ENCODE data around the gene CACNB2. TPM values are rescaled to one million over a fixed set of nuclear protein-coding genes. Genes with fewer than 3 reads are reported as not detected.
A peak's percentile ranks its signal among the peaks of the same experiment; 100 is the strongest.

The CACNB2 gene
- total RNA-seq, 1 experiment from 2014 or later, result not detected

DNA sequence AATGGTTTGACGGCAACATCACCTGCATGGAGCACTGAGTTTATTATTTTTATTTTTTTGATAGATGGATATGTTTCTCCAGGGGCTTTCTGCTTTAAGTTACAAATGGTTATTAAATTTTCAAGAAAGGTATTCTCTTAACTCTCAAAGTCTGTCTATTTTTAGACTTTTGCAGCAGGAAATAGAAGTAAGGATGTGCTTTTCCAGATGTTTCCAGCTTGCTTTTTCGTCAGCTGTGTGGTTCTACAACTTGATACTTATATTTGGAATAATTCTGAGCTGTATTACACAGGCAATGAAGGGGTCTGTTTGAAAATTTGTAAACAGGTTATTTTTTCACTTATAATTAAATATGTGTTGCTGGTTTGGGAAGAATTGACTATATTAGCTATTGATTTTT is 69.0 kb downstream of the CACNB2 start:
- no peaks in the 10 kb centered on the region for H3K9me3 ChIP-seq
- no peak for DNase-seq
- H3K36me3 ChIP-seq, result no peaks in the 10 kb centered on the region
- H3K27me3 ChIP-seq, result no peaks in the 10 kb centered on the region
- H3K4me3 ChIP-seq, result no peak overlapping the region

DNA sequence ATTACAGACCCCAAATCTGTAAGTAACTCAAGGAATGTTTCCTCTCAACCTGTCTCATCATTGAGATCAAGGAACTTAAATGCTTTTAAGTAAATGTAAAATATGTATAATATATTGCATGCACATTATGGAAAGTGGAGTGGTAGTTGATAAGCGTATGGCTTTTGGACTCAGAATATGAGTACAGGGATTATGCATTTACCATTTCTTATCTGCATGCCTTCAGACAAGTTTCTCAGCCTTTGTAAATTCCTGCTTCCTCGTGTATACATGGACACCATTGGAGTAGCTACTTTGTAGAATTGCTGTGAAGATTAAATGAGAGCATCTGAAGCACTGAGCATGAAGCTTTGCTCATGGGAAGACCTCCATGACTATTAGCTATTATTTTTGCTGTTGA is 70.5 kb downstream of the CACNB2 start:
- DNase-seq, result no peak
- H3K36me3 ChIP-seq, result no peaks in the 10 kb centered on the region
- H3K9me3 ChIP-seq, result no peaks in the 10 kb centered on the region
- H3K27me3 ChIP-seq, result no peaks in the 10 kb centered on the region
- H3K4me3 ChIP-seq, result no peak overlapping the region

DNA sequence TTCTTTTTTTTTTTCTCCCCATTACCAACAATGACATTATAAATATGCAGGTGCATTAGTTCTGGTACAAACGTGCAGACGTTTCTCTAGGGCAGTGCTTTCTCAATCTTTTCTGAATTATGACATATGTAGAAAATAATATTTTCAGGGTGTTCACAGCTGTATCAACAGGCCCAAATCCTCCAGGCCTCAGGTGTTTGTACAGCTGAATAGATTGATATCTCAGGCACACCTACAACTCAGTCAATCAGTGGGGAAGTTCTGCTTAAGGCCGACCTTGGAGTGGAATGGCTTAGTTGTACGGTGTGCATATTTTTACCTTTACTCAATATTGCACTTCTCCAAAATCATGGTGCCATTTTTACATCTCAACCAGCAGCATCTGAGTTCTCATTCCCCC is 71.6 kb downstream of the CACNB2 start:
- Histone ChIP-seq H3K9me3 (no peaks in the 10 kb centered on the region), H3K4me3 (no peak overlapping the region), H3K27me3 (no peaks in the 10 kb centered on the region), H3K36me3 (no peaks in the 10 kb centered on the region)
- no peak for DNase-seq

DNA sequence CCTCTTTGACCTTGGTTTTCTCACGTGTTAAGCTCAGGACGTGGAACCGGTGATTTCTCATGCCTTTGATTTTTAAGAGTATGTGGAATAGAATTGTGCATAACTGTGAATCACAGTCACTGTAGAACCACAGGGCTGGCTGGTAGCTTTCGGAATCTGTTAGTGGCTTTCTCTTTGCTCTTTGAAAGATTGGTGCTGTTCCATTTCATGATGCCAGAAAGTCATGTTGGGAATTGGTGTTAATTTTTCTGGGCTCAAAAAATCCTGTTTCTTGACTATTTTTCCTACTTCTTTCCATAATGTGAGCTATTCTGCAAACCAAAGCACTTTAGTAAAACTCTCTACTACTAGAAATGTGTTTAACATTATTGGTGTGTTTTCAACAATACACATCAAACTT is 73.0 kb downstream of the CACNB2 start:
- H3K4me3 ChIP-seq, result no peak overlapping the region
- no peak for DNase-seq
- no peaks in the 10 kb centered on the region for H3K27me3 ChIP-seq
- no peaks in the 10 kb centered on the region for H3K9me3 ChIP-seq
- no peaks in the 10 kb centered on the region for H3K36me3 ChIP-seq

DNA sequence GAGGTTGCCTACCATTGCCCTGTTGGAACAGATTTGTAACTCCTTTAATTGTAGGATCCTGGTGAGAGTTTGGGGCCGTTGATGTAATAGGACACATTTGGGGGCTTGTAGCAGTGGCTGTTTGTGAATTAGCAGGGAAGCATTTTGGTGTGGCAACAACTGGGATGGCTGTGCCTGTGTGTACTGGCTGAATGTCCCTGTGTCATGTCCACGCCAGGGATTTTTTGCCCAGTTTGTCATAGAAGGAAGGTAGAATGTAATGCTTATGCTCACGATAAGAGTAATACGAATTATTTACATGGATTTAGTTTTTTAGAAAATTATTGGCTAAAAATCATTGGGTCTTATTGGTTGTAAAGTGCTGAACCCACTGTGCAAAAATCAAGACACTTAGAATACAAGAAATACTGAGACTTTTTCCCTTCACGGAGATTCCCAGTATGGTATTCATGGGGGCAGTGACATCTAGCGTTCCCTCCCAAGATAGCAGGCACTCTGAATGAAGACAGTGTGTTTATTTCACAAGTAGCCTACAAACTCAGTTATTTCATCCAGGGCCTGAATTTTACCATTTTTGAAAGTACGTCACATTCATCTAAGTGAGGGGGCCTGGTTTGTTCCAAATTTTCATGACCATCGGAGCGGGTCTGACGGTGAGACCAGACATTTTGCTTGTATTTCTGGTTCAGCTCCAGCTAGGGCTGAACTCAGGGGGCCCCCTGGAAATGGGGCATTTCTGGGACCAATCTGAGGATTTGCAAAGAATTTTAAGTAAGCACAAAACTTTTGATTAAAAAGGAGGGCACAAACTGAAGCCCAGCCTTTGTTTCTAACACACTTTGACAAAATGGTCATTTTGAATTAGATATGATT is 74.7 kb downstream of the CACNB2 start:
- DNase-seq, result peak; percentile 12
- Histone ChIP-seq H3K4me3 (no peak overlapping the region), H3K27me3 (no peaks in the 10 kb centered on the region), H3K9me3 (no peaks in the 10 kb centered on the region), H3K36me3 (no peaks in the 10 kb centered on the region)

DNA sequence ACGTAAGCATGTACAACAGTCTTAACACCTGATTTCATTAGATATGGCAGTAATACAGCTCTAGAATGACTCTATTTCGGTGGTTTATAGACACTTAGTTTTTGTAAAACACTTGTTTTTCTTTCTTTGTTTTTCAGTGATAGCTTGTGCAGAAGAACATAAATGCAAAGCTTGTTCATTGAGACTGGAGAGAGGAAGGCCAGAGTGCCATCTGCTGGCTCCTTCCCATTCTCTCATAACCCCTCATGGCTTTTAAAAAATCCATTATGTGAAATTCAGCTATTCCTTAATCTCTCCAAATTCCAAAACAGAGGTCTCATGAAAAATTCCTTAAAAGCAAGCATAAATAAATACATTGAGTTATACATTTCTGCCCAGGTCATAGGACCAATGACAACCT is 76.3 kb downstream of the CACNB2 start:
- Histone ChIP-seq H3K36me3 (no peaks in the 10 kb centered on the region), H3K27me3 (no peaks in the 10 kb centered on the region), H3K9me3 (no peaks in the 10 kb centered on the region), H3K4me3 (no peak overlapping the region)
- DNase-seq, result no peak

DNA sequence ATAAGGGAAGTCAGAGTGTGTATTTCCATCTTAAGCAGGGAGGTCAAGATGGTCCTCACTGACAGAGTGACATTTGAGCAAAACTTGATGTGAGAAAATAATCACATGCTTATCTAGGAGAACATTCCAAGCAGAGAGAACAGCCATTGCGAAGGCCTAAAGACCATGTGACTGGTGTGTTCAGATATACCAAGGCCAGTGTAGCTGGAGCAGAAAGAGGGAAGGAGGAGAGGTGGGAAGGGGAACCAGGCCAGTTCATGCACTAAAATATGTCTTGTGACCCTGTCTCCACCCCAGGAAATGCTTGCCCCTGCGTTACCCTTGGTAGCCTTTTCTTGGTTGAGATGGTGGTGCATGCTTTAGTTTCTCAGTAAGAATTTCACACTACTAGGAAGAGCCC is 77.4 kb downstream of the CACNB2 start:
- no peak for DNase-seq
- Histone ChIP-seq H3K9me3 (no peaks in the 10 kb centered on the region), H3K27me3 (no peaks in the 10 kb centered on the region), H3K36me3 (no peaks in the 10 kb centered on the region), H3K4me3 (no peak overlapping the region)

DNA sequence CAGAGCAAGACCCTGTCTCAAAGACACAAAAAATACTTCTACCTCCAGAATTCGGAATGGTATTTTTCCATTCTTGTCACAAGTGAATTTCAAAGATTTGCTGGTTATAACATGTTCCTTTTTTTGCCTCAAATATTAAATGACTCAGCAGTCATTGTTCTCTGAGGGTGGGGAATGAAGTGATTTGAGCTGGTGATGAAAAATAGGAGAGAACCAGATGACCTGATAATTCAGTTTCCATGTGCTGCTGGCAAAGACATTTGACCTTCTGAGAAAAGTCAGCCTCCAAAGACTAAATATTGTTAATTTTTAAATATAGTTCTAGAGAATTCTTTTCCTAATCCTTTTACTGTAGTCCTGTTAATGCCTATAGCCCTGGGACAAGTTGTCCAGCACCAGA is 78.9 kb downstream of the CACNB2 start:
- H3K9me3 ChIP-seq, result no peaks in the 10 kb centered on the region
- H3K4me3 ChIP-seq, result no peak overlapping the region
- H3K36me3 ChIP-seq, result no peaks in the 10 kb centered on the region
- no peaks in the 10 kb centered on the region for H3K27me3 ChIP-seq
- DNase-seq, result no peak

DNA sequence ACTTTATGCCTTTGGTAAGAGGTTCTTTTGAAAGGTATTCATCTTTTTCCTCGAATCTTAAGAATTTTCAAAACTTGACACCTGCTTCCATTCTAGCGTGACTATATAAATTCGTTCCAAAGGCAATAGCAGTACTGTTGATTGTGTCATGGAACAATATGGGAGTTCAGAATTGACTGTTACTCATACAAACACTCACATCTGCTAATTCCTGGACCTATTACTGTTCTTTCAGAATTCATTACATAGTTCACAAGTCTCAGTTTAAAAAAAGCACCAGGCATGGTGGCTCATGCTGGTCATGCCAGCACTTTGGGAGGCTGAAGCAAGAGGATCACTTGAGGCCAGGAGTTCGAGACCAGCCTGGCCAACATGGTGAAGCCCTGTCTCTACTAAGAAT is 80.9 kb downstream of the CACNB2 start:
- no peaks in the 10 kb centered on the region for H3K9me3 ChIP-seq
- DNase-seq, result no peak
- no peaks in the 10 kb centered on the region for H3K27me3 ChIP-seq
- H3K36me3 ChIP-seq, result no peaks in the 10 kb centered on the region
- H3K4me3 ChIP-seq, result no peak overlapping the region

DNA sequence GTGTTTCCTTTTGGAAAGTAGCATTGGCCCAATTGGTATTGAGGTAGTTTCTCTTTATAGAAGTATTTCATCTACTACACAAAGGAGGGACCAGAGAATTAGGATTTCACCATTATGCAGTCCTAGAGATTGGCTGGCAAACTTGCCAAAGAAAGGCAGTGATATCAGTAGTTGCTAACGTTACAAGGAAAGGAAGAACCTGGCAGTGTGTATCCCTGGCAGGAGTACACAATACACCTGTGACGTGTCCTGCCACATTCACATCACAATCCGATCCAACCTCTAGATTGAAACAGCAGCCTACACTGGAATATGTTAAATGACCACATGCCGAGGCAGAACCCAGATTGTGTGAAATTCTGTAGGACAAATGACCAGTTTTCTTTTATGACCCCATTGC is 81.7 kb downstream of the CACNB2 start:
- Histone ChIP-seq H3K36me3 (no peaks in the 10 kb centered on the region), H3K9me3 (no peaks in the 10 kb centered on the region), H3K4me3 (no peak overlapping the region), H3K27me3 (no peaks in the 10 kb centered on the region)
- no peak for DNase-seq

DNA sequence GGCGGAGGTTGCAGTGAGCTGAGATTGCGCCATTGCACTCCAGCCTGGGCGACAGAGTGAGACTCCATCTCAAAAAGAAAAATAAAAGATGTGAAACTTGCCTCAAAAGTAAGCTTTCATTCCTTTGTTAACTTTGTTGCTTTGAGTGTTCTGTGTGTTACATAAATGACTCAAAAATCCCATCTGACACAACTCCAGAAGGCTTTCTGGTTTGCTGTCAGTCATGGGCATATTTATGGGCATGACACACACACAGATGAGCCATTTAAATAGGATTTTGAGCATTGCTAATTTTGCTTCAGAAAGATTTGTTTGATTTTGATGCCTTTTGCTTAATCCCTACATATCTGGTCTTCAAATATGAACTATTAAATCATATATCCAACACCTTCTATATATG is 82.6 kb downstream of the CACNB2 start:
- H3K27me3 ChIP-seq, result no peaks in the 10 kb centered on the region
- no peak for DNase-seq
- H3K4me3 ChIP-seq, result no peak overlapping the region
- H3K9me3 ChIP-seq, result no peaks in the 10 kb centered on the region
- no peaks in the 10 kb centered on the region for H3K36me3 ChIP-seq

DNA sequence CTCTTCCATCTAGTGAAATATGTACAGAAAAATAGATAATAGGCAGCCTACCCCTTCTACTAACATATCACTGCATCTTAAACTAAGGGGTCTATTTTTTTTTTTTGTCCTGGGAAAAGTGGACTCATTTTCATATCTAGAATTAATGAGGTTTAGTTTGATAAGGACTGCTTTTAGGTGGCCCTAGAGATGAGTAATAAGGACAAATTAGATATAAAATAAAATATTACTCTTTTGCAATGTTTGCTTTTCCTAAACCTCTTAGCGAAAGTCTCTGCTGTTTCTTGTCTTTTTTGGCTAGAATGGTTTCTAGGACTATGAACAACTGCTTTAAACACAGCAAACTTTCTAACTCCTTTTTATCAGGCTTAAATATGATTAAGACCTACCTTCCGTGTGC is 83.7 kb downstream of the CACNB2 start:
- DNase-seq, result no peak
- no peak overlapping the region for H3K4me3 ChIP-seq
- H3K27me3 ChIP-seq, result no peaks in the 10 kb centered on the region
- H3K9me3 ChIP-seq, result no peaks in the 10 kb centered on the region
- no peaks in the 10 kb centered on the region for H3K36me3 ChIP-seq

DNA sequence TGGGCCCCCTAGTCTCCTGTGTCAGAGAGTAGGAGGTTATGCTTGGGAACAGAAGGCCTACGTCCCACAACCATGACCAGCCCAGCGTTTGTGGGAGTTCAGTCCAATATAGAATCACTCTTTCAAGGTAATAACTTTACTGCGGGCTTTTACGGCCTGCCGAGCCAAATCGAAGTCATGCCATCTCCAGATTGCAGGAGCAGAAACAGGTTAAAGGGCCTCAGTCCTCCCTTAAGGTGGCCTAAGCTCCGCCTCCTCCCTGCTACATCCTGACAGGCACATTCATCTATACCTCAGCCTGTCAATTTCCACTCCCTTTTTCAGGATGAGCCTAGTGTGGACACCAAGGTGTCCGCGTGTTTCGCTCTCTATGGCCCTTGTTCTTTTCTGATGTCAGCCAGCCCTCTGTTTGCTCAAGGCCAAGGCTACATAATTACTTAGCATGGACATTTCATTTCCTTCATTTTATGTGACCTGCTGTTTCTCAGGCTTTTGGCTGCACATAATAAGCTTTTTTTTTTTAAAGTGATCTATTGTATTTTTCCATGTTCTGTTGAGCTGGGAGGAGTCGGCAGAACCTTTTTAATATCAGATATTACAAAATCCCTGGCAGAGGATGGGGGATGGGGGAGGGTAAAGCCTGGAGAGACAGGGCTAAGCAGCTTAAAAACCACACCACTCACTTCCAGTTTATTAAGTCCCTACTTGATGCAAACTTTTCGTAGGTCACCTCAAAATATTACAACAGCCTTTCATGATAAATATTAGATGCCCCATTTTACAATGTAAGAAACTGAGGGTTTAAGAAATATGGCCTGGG is 84.6 kb downstream of the CACNB2 start:
- no peaks in the 10 kb centered on the region for H3K27me3 ChIP-seq
- H3K9me3 ChIP-seq, result no peaks in the 10 kb centered on the region
- DNase-seq, result no peak
- no peak overlapping the region for H3K4me3 ChIP-seq
- H3K36me3 ChIP-seq, result no peaks in the 10 kb centered on the region

DNA sequence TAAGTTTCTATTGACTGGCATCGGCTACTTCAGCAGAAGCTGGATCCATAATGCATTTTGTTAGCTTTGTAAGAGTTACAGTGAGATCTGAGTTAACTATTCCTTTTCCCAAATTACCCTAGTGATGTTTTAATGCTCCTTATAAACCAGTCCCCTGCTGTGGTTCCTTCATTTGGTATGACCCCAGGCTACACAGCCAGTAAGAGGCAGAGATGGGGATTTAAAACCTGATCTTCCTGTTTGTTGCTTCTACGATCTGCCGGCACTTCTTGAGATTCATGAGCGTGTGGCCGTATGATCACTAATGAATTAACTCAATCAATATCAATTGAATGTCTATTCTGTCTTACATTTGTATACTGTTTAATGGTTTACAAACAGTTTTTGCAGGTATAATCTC is 86.1 kb downstream of the CACNB2 start:
- no peaks in the 10 kb centered on the region for H3K9me3 ChIP-seq
- H3K4me3 ChIP-seq, result no peak overlapping the region
- no peaks in the 10 kb centered on the region for H3K36me3 ChIP-seq
- no peaks in the 10 kb centered on the region for H3K27me3 ChIP-seq
- DNase-seq, result no peak

DNA sequence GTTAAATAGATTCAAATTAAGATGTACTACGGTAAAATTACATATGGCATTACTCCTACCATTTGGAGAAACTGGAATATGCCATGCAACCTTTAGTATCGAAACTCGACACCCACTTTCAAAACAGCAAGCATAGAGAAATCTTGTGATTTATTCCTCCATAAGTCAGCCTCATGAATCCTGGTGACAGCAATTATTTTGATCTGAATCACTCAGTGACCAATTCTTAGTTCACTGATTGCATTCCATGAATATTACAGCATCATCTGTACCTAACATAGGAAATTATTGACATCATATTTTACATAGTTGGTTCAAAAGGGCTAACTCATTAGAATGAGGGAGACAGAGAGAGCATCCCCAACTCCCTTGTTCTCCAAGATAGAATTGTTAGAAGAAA is 89.6 kb downstream of the CACNB2 start:
- Histone ChIP-seq H3K9me3 (no peaks in the 10 kb centered on the region), H3K27me3 (no peaks in the 10 kb centered on the region), H3K4me3 (no peak overlapping the region), H3K36me3 (no peaks in the 10 kb centered on the region)
- no peak for DNase-seq

DNA sequence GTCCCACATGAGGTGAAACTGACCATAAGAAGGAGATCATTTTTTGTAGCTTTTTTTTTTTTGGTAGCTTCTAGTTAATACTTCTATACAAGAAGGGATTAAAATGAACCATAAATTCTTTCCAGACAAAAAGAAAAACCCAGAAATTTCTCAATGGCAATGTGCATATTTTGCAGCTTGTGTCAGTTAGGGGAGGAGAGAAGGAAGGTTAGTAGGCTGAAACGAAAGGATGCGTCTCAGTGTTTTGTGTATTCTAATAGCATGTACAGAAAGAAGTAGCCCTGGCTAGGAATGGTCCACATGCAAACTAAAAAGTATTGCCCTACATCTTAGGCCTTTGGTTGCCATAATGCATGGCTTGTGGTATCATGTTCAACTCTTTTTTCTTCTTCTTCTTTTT is 90.6 kb downstream of the CACNB2 start:
- no peaks in the 10 kb centered on the region for H3K36me3 ChIP-seq
- no peaks in the 10 kb centered on the region for H3K9me3 ChIP-seq
- no peak overlapping the region for H3K4me3 ChIP-seq
- H3K27me3 ChIP-seq, result no peaks in the 10 kb centered on the region
- no peak for DNase-seq

DNA sequence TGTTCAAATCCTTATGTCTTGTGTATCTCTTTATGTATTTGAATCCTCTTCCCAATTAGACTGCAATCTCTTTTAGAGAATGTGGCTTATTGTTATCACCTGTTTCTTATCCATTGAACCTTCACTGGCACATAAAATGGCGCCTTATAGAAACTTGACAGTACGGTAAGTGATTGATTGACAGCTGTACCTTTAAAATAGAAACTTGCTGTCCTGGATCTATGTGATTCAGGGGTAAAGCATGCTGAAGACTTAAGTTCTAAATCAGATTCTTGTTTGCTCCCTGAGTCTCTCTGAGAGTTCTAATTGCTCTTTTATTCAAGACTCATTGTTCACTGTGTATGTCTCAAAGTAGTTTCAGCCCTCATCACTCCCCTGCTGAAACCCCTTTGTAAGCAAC is 91.3 kb downstream of the CACNB2 start:
- H3K36me3 ChIP-seq, result no peaks in the 10 kb centered on the region
- no peaks in the 10 kb centered on the region for H3K27me3 ChIP-seq
- no peak overlapping the region for H3K4me3 ChIP-seq
- no peaks in the 10 kb centered on the region for H3K9me3 ChIP-seq
- DNase-seq, result no peak

DNA sequence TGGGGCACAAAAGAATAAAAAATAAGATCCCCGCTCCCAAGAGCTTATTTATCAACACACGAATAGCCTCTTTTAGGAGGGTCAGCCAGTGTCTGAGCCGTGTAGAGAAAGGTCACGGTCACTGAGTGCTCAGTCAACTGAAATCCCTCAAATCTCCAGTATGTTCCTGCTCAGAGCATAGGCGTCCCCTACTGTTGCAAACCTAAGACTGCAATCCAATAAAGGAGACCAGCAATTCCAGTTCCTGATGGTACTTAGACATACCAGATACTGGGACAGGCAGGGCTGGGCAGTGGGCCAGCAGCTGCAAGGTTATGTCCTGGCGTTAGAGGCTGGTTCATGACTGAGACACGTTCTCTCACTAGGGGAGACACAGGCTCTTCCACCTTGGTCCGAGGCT is 93.6 kb downstream of the CACNB2 start:
- DNase-seq, result no peak
- Histone ChIP-seq H3K9me3 (no peaks in the 10 kb centered on the region), H3K4me3 (no peak overlapping the region), H3K36me3 (no peaks in the 10 kb centered on the region), H3K27me3 (no peaks in the 10 kb centered on the region)

Data from MG63 (cell line).